Measurements from ENCODE around the gene OR10W1. TPM values are rescaled to one million over a fixed set of nuclear protein-coding genes. Genes with fewer than 3 reads are reported as not detected.

The OR10W1 gene
- total RNA-seq, 1 donor, result not detected

- DNase-seq (ENCODE audit: insufficient read length, low spot score, missing footprints), result no peak
- no peak overlapping the region for H3K27ac ChIP-seq (ENCODE audit: low read depth, low read length)
- no peak overlapping the region for H2AFZ ChIP-seq (ENCODE audit: low read length)
- no peaks in the 10 kb centered on the region for H3K79me2 ChIP-seq (ENCODE audit: insufficient read depth, low read length)
- no peaks in the 10 kb centered on the region for H3K4me1 ChIP-seq (ENCODE audit: insufficient read depth, low read length)
- H3K4me2 ChIP-seq (ENCODE audit: insufficient read depth, low read length), result no peak overlapping the region
- no peaks in the 10 kb centered on the region for H4K20me1 ChIP-seq (ENCODE audit: insufficient read depth, low read length)
- TF ChIP-seq, protein P1, sequence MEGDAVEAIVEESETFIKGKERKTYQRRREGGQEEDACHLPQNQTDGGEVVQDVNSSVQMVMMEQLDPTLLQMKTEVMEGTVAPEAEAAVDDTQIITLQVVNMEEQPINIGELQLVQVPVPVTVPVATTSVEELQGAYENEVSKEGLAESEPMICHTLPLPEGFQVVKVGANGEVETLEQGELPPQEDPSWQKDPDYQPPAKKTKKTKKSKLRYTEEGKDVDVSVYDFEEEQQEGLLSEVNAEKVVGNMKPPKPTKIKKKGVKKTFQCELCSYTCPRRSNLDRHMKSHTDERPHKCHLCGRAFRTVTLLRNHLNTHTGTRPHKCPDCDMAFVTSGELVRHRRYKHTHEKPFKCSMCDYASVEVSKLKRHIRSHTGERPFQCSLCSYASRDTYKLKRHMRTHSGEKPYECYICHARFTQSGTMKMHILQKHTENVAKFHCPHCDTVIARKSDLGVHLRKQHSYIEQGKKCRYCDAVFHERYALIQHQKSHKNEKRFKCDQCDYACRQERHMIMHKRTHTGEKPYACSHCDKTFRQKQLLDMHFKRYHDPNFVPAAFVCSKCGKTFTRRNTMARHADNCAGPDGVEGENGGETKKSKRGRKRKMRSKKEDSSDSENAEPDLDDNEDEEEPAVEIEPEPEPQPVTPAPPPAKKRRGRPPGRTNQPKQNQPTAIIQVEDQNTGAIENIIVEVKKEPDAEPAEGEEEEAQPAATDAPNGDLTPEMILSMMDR (IDR thresholded peaks at IDR 0.05; ENCODE audit: extremely low read depth, low read depth, low read length), result no peak
- no peaks in the 10 kb centered on the region for H3K27me3 ChIP-seq (ENCODE audit: insufficient read depth, low read length)
- no peaks in the 10 kb centered on the region for H3K36me3 ChIP-seq (ENCODE audit: insufficient read depth, low read length)
- H3K4me3 ChIP-seq (ENCODE audit: insufficient read depth, low read length), result no peak overlapping the region
- no peaks in the 10 kb centered on the region for H3K9me3 ChIP-seq (ENCODE audit: low read depth, low read length)
Measured at GRCh38 chr11:58289266-58289665, 21.2 kb upstream of the OR10W1 start.

DNA sequence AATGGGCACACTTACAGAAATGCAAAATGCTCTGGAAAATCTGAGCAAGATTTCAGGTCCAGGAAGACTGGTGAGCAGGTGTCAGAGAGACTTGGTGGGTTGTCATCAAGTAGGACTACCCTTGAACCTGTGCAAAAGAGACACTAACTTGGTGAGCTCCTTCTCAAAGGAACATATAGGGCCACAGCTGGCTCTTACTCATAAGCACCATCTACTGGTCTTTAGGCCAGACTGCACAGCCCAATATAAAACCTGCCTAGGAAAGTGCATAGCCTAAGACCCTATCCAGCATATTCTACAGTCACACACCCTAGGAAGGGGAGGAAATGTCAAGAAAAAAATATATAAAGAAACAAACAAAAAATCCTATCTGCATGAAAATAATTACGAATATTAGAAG lies 18.2 kb upstream of the OR10W1 start:
- H3K79me2 ChIP-seq (ENCODE audit: insufficient read depth, low read length), result no peaks in the 10 kb centered on the region
- H3K27ac ChIP-seq (ENCODE audit: low read depth, low read length), result no peak overlapping the region
- DNase-seq (ENCODE audit: insufficient read length, low spot score, missing footprints), result peak; percentile 48
- no peaks in the 10 kb centered on the region for H3K36me3 ChIP-seq (ENCODE audit: insufficient read depth, low read length)
- no peak overlapping the region for H2AFZ ChIP-seq (ENCODE audit: low read length)
- no peaks in the 10 kb centered on the region for H3K9me3 ChIP-seq (ENCODE audit: low read depth, low read length)
- no peak overlapping the region for H3K4me2 ChIP-seq (ENCODE audit: insufficient read depth, low read length)
- H3K4me3 ChIP-seq (ENCODE audit: insufficient read depth, low read length), result no peak overlapping the region
- no peaks in the 10 kb centered on the region for H3K4me1 ChIP-seq (ENCODE audit: insufficient read depth, low read length)
- TF ChIP-seq, protein P1 (IDR thresholded peaks at IDR 0.05; ENCODE audit: extremely low read depth, low read depth, low read length), result peak; percentile 62
- H3K27me3 ChIP-seq (ENCODE audit: insufficient read depth, low read length), result no peaks in the 10 kb centered on the region
- H4K20me1 ChIP-seq (ENCODE audit: insufficient read depth, low read length), result no peaks in the 10 kb centered on the region

GRCh38 chr11:58285483-58286040 lies 17.5 kb upstream of the OR10W1 start:
- no peaks in the 10 kb centered on the region for H4K20me1 ChIP-seq (ENCODE audit: insufficient read depth, low read length)
- no peak overlapping the region for H3K4me3 ChIP-seq (ENCODE audit: insufficient read depth, low read length)
- H3K79me2 ChIP-seq (ENCODE audit: insufficient read depth, low read length), result no peaks in the 10 kb centered on the region
- H3K27me3 ChIP-seq (ENCODE audit: insufficient read depth, low read length), result no peaks in the 10 kb centered on the region
- H3K4me2 ChIP-seq (ENCODE audit: insufficient read depth, low read length), result no peak overlapping the region
- no peaks in the 10 kb centered on the region for H3K4me1 ChIP-seq (ENCODE audit: insufficient read depth, low read length)
- no peak overlapping the region for H2AFZ ChIP-seq (ENCODE audit: low read length)
- TF ChIP-seq, protein P1 (IDR thresholded peaks at IDR 0.05; ENCODE audit: extremely low read depth, low read depth, low read length), result no peak
- H3K36me3 ChIP-seq (ENCODE audit: insufficient read depth, low read length), result no peaks in the 10 kb centered on the region
- no peak overlapping the region for H3K27ac ChIP-seq (ENCODE audit: low read depth, low read length)
- no peak for DNase-seq (ENCODE audit: insufficient read length, low spot score, missing footprints)
- no peaks in the 10 kb centered on the region for H3K9me3 ChIP-seq (ENCODE audit: low read depth, low read length)

- Histone ChIP-seq H3K4me2 (ENCODE audit: insufficient read depth, low read length) (no peak overlapping the region), H3K4me1 (ENCODE audit: insufficient read depth, low read length) (no peaks in the 10 kb centered on the region), H3K4me3 (ENCODE audit: insufficient read depth, low read length) (no peak overlapping the region), H3K27ac (ENCODE audit: low read depth, low read length) (no peak overlapping the region), H3K36me3 (ENCODE audit: insufficient read depth, low read length) (no peaks in the 10 kb centered on the region), H3K9me3 (ENCODE audit: low read depth, low read length) (no peaks in the 10 kb centered on the region), H2AFZ (ENCODE audit: low read length) (no peak overlapping the region), H3K79me2 (ENCODE audit: insufficient read depth, low read length) (no peaks in the 10 kb centered on the region), H4K20me1 (ENCODE audit: insufficient read depth, low read length) (no peaks in the 10 kb centered on the region), H3K27me3 (ENCODE audit: insufficient read depth, low read length) (no peaks in the 10 kb centered on the region)
- no peak for DNase-seq (ENCODE audit: insufficient read length, low spot score, missing footprints)
- TF ChIP-seq, protein P1 (IDR thresholded peaks at IDR 0.05; ENCODE audit: extremely low read depth, low read depth, low read length), result no peak
Measured at GRCh38 chr11:58276151-58276550, 8.1 kb upstream of the OR10W1 start.

Measured in osteoblast (primary cell).